ENCODE data around the gene REST.
"Not testable (repeated sequence)": the region's sequence is repeated elsewhere in the genome, so short reads cannot be mapped to it uniquely, and the experiment has no call there.

The REST gene

GRCh38 chr4:56914336-56914735, 6.6 kb downstream of the REST start:
- Histone ChIP-seq H3K27ac (no peak overlapping the region), H3K4me3 (no peak overlapping the region)
- TF ChIP-seq CTCF (IDR thresholded peaks at IDR 0.05) = no peak
- no peak for DNase-seq (ENCODE audit: low spot score)

GRCh38 chr4:56914977-56915376, 7.3 kb downstream of the REST start:
- H3K4me3 ChIP-seq; DNase-seq (ENCODE audit: low spot score); H3K27ac ChIP-seq: not testable (repeated sequence)

- Histone ChIP-seq H3K27ac (no peak overlapping the region), H3K4me3 (no peak overlapping the region)
- no peak for TF ChIP-seq CTCF (IDR thresholded peaks at IDR 0.05)
- no peak for DNase-seq (ENCODE audit: low spot score)
These were observed 19.5 kb downstream of the REST start for GRCh38 chr4:56927196-56927595.

GRCh38 chr4:56930638-56931037, 22.9 kb downstream of the REST start:
- H3K27ac ChIP-seq = no peak overlapping the region
- no peak for DNase-seq (ENCODE audit: low spot score)
- TF ChIP-seq CTCF (IDR thresholded peaks at IDR 0.05) = no peak
- H3K4me3 ChIP-seq = no peak overlapping the region

- TF ChIP-seq CTCF (IDR thresholded peaks at IDR 0.05) = no peak
- DNase-seq (ENCODE audit: low spot score) = no peak
- no peak overlapping the region for H3K27ac ChIP-seq
These were observed 24.2 kb downstream of the REST start for GRCh38 chr4:56931924-56932323.

GRCh38 chr4:56937262-56937661, 29.6 kb downstream of the REST start:
- no peak overlapping the region for H3K4me3 ChIP-seq
- no peak for DNase-seq (ENCODE audit: low spot score)
- no peak for TF ChIP-seq CTCF (IDR thresholded peaks at IDR 0.05)

More at GRCh38 chr4:56931924-56932323, 24.2 kb downstream of the REST start:
- no peak overlapping the region for H3K4me3 ChIP-seq

GRCh38 chr4:56939826-56940225, 32.1 kb downstream of the REST start:
- H3K4me3 ChIP-seq; H3K27ac ChIP-seq; DNase-seq (ENCODE audit: low spot score): not testable (repeated sequence)

More at GRCh38 chr4:56937262-56937661, 29.6 kb downstream of the REST start:
- no peak overlapping the region for H3K27ac ChIP-seq

- no peak overlapping the region for H3K27ac ChIP-seq
- DNase-seq (ENCODE audit: low spot score) = no peak
- TF ChIP-seq CTCF (IDR thresholded peaks at IDR 0.05) = no peak
- H3K4me3 ChIP-seq = no peak overlapping the region
These were observed 32.7 kb downstream of the REST start for GRCh38 chr4:56940403-56940802.

Measured in coronary artery (tissue), 2 donors.